Measurements from ENCODE around the gene FUT9. TPM values are rescaled to one million over a fixed set of nuclear protein-coding genes. Genes with fewer than 3 reads are reported as not detected.

FUT9 gene
- total RNA-seq, 4 donors from 2014 or later = not detected

DNA sequence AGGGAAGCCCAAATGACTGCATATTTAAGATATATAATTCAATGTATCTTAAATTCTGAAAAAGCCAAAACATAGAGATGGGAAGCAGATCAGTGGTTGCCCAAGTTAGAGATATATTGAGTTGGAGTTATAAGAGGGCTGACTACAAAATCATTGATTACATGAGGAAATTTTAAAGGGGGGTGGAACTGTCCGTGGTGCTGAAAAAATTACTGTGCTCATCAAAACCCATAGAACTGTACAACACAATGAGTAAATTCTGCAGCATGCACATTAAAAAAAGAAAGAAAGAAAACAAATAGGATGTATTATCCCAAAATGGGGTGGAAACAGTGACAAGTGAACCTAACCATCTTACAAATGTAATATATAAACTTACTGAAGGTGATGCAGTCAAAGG lies 100.9 kb downstream of the FUT9 start:
- in situ Hi-C loops (cut with MboI; ENCODE audit: low sequenced_read_pairs in 4 of 4) = no loop called here
- TF ChIP-seq, protein P1, sequence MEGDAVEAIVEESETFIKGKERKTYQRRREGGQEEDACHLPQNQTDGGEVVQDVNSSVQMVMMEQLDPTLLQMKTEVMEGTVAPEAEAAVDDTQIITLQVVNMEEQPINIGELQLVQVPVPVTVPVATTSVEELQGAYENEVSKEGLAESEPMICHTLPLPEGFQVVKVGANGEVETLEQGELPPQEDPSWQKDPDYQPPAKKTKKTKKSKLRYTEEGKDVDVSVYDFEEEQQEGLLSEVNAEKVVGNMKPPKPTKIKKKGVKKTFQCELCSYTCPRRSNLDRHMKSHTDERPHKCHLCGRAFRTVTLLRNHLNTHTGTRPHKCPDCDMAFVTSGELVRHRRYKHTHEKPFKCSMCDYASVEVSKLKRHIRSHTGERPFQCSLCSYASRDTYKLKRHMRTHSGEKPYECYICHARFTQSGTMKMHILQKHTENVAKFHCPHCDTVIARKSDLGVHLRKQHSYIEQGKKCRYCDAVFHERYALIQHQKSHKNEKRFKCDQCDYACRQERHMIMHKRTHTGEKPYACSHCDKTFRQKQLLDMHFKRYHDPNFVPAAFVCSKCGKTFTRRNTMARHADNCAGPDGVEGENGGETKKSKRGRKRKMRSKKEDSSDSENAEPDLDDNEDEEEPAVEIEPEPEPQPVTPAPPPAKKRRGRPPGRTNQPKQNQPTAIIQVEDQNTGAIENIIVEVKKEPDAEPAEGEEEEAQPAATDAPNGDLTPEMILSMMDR (IDR thresholded peaks at IDR 0.05 in 4 of 5, conservative IDR thresholded peaks at IDR 0.05 in 1 of 5) = no peak
- TF ChIP-seq POLR2A (IDR thresholded peaks at IDR 0.05) = no peak
- no peaks in the 10 kb centered on the region for H3K36me3 ChIP-seq

DNA sequence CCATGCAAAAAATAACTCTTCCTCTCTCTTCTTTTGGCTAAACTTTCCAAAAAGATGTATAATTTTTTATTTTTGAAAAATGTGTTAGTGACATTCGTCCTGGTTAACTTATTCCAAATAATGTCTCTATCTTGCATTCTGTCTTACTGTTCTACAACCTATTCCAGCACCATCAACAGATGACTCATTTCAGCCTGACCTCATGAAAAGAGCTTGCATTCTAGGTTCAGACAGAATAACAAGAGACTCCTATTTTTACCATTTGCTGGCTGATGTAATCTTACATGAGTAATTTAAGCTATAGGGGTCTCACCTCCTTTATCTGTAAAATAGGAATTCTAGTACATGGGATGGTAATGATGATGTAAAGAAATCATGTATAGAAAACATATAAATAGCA lies 109.0 kb downstream of the FUT9 start:
- Histone ChIP-seq H3K4me1 (no peaks in the 10 kb centered on the region), H3K36me3 (no peaks in the 10 kb centered on the region), H3K27ac (no peak overlapping the region), H3K27me3 (no peaks in the 10 kb centered on the region), H3K9me3 (no peaks in the 10 kb centered on the region), H3K4me3 (no peak overlapping the region)
- in situ Hi-C loops (cut with MboI; ENCODE audit: low sequenced_read_pairs in 4 of 4) (no loop called here), intact Hi-C loops (cut with DNase I; ENCODE audit: low total_unique reads) (no loop called here)
- DNase-seq (no peak), ATAC-seq (no peak)
- TF ChIP-seq, protein P1 (IDR thresholded peaks at IDR 0.05 in 4 of 5, conservative IDR thresholded peaks at IDR 0.05 in 1 of 5) = no peak
- no peak for TF ChIP-seq POLR2A (IDR thresholded peaks at IDR 0.05)

More for the DNA sequence above, 100.9 kb downstream of the FUT9 start:
- Histone ChIP-seq H3K4me1 (no peaks in the 10 kb centered on the region), H3K27me3 (no peaks in the 10 kb centered on the region), H3K27ac (no peak overlapping the region), H3K9me3 (no peaks in the 10 kb centered on the region), H3K4me3 (no peak overlapping the region)
- ATAC-seq (no peak), DNase-seq (no peak)
- intact Hi-C loops (cut with DNase I; ENCODE audit: low total_unique reads) = no loop called here

DNA sequence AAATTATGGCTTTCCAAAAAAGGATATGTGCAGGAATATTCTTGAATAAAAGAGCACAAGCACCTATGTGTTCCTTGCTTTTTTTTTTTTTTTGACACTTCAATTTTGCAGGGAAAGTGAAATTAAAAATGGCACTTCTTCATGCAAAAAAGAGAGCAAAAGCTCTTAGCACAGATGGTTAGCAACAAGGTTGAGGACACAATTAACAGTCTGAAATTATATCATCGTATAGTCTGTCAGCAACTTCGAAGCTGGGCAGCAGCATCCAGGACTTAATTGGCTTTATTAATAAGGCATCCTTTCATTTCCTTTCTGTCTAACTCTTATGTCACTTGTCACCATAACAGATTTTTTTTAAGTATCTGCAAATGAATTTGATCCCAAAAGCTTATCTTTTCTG lies 122.6 kb downstream of the FUT9 start:
- no peak for TF ChIP-seq POLR2A (IDR thresholded peaks at IDR 0.05)
- TF ChIP-seq, protein P1 (IDR thresholded peaks at IDR 0.05 in 4 of 5, conservative IDR thresholded peaks at IDR 0.05 in 1 of 5) = no peak
- no peaks in the 10 kb centered on the region for H3K36me3 ChIP-seq
- intact Hi-C loops (cut with DNase I; ENCODE audit: low total_unique reads) (no loop called here), in situ Hi-C loops (cut with MboI; ENCODE audit: low sequenced_read_pairs in 4 of 4) (no loop called here)
- H3K9me3 ChIP-seq = no peaks in the 10 kb centered on the region
- H3K27ac ChIP-seq = no peak overlapping the region
- H3K27me3 ChIP-seq = no peaks in the 10 kb centered on the region
- DNase-seq = no peak
- no peak for ATAC-seq
- no peaks in the 10 kb centered on the region for H3K4me1 ChIP-seq
- H3K4me3 ChIP-seq = no peak overlapping the region

DNA sequence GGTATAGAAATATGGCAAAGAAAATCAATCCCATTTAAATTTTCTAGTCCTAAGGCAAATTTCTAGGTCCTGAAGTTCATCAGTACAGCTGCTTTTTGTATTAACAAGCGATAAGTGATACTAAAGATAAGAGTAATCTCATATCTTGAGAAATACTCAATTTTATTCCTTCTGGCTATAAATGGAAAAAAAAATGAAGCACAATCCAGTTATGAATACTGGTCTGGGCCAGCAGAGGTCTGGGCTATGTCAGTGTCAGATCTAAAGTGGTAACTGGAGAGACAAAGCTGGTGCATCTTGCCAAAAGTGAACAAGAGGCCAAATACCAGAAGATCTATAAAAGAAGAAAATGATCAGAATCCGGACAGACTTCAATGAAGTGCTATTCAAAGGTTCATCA lies 126.4 kb downstream of the FUT9 start:
- intact Hi-C loops (cut with DNase I; ENCODE audit: low total_unique reads) (no loop called here), in situ Hi-C loops (cut with MboI; ENCODE audit: low sequenced_read_pairs in 4 of 4) (no loop called here)
- DNase-seq = no peak
- no peak overlapping the region for H3K4me3 ChIP-seq
- H3K4me1 ChIP-seq = no peaks in the 10 kb centered on the region
- no peaks in the 10 kb centered on the region for H3K36me3 ChIP-seq
- ATAC-seq = no peak
- no peak overlapping the region for H3K27ac ChIP-seq
- TF ChIP-seq, protein P1 (IDR thresholded peaks at IDR 0.05 in 4 of 5, conservative IDR thresholded peaks at IDR 0.05 in 1 of 5) = no peak
- TF ChIP-seq POLR2A (IDR thresholded peaks at IDR 0.05) = no peak
- no peaks in the 10 kb centered on the region for H3K27me3 ChIP-seq
- no peaks in the 10 kb centered on the region for H3K9me3 ChIP-seq

DNA sequence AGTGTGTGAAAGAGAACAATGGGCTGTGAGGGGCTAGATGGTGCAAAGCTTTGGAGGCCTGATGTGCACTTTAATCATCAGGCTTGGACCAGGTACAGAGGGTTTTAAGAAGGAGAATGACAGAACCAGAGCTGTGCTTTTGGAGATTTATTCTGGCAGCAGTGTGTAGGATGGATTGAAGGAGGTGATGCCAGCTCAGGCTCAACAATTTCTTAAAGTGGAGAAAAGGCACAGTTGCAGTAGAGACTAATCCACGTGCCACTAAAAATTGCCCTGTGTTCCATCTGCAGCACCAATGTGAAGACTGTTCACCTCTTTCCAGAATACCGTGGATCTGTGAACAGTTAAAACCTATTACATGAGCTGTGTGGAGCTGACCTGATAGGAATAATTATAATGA lies 134.7 kb downstream of the FUT9 start:
- H3K27me3 ChIP-seq = no peaks in the 10 kb centered on the region
- no peak for TF ChIP-seq POLR2A (IDR thresholded peaks at IDR 0.05)
- no peaks in the 10 kb centered on the region for H3K36me3 ChIP-seq
- intact Hi-C loops (cut with DNase I; ENCODE audit: low total_unique reads) = no loop called here
- H3K27ac ChIP-seq = no peak overlapping the region
- H3K9me3 ChIP-seq = no peaks in the 10 kb centered on the region
- H3K4me1 ChIP-seq = no peaks in the 10 kb centered on the region
- DNase-seq (no peak), ATAC-seq (no peak)
- in situ Hi-C loops (cut with MboI; ENCODE audit: low sequenced_read_pairs in 4 of 4) = no loop called here
- H3K4me3 ChIP-seq = no peak overlapping the region

Data from gastrocnemius medialis (tissue), 4 donors.